NCI-H2171 (cell line): ENCODE measurements around the gene GALNT10.
"Not testable (repeated sequence)": the region's sequence is repeated elsewhere in the genome, so short reads cannot be mapped to it uniquely, and the experiment has no call there.

Experiments used
- DNase-seq: peaks from one replicate; lab custom pipeline; 2025; lab: John Stamatoyannopoulos, UW

GALNT10 gene

DNA sequence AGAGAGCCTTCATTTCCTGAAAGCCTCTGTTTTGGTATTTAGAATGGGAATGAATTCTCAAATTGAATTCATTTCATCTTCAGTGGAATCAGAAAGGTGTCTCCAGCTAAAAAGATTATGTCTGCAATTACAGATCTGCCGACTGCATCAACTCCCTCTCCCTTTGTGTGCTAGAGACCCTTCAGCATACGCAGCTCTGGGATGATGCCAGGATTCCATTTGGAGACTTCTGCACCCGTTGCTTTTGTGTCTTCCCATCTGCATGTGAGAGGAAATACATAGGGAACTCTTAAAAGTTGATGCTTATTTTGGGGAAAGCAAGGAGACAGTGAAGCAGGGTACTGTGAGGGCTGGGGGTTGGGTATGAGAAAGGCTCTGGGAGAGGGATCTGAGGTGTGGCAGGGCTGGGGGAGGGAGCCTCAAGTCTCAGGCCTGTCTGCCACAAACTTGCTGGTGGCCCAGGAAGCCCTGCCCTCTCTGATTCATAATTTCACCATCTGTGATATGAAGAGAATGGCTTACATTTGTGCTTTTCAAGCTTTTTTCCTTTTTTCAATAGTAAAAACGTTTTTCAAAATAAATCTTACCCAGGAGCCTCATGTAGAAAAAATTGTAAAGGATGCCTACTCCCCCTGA, 165.6 kb downstream of the GALNT10 start:
- no peak for DNase-seq

DNA sequence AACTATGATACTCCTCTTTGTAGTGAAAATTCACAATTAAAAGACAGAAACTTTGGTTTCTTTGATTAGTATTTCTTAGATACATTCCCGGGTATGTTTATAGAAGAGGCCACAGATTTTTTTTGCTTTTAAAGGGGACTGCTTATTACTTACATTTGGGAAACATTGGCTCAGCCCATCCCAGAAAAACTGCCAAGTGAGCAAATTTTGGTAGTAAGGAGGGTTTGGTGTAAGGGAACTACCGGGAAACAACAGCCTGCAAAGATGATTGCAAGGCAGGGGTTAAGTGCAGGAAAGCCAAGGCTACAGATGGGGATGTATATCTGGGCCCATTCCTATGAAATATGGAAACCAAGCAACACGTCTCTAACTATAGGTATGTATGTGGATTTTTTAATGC, 166.4 kb downstream of the GALNT10 start:
- DNase-seq = no peak

DNA sequence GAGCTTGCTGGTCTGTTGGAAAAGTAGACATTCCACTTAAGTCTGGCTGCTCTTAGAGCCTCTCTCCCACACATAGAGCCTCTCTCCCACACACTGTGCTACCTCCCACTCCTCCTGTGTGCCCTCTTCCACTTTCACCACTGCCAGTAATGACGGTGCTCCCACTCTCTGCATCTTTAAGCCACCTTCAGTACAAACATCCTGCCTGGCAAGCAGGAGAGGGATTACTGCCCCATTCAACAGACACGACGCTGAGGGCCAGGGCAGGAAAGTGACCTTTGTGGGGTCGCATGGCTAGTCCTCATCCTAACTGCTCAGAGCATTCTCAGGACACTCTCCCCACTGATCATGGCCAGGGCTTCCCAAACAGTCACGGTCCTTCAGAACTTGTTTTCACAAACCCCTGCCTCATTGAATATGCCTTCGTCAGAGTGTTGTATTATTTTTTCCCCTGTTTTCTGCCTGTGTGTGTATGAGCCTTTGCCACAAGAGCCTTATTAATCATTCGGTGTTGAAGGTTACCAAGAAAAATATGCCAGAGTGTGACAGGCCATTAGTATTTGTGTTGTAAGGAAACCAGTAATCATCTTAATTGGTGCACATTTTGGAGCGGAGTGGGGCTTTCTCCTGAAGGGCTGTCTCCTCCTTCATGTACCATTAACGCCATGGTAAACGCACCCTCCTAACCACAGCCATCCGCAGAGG, 168.1 kb downstream of the GALNT10 start:
- DNase-seq = no peak

DNA sequence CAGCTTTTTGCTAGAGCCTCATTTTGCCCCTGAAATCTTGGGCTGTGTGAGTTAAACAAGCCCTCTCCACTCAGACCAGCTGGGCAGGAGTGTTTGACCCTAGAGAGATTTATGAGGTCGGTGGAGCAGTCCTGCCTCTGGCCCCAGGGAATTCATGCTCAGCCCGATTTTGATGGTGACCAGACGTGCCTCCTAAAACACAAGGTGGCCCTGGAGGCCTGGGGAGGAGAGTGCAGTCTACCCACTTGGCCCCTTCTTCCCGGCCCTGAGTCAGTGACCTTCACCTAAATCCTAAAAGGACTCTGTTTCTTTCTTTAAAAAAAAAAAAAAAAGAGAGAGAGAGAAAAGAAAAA, 168.7 kb downstream of the GALNT10 start:
- DNase-seq = no peak

DNA sequence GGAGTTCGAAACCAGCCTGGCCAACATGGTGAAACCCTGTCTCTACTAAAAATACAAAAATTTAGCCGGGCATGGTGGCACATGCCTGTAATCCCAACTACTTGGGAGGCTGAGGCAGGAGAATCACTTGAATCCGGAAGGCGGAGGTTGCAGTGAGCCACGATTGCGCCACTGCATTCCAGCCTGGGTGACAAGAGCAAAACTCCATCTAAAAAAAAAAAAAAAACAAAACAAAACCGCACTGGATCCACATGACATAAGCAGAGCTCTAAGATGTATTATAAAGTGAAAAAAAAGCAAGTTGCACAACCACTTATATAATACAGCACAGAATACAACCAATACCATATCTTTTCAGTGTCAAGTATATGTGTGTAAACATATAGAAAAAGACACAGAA, 169.7 kb downstream of the GALNT10 start:
- DNase-seq = not testable (repeated sequence)

DNA sequence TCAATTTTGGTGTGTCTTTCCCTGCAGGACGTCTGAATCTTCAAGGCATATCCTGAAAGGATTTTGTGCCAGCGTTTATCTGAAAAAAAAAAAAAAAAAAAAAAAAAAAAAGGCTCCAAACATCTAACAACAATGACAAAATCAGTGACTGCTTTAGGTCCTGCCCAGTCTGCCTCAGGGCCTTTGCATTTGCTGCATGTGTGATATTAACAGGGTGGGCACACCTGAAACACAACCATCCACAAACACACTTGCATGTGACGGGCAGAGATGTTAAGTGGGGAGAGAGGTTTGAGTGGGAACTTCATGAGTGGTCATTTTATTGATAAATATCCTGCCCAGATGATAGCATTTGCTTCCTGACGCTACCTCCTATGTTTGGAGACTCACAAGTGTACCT, 172.9 kb downstream of the GALNT10 start:
- DNase-seq = no peak

DNA sequence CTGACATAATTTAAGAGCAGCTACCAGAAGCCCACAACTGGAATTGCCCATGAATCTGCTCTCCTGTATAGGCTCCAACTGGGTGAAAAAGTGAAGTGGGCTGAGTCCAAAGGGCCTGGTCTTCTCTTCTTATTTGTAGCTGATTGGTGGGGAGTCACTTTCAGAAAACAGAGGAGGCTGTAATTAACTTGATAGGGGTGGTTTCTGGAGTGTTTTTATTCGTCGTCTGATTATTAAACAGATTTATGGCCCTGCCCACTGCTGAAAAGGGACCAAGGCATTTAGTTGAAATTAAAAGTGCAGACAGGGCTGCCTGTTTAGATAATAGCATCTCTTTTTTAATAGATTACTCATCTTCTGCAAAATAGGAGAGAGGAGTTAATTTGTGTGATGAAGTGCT, 174.2 kb downstream of the GALNT10 start:
- no peak for DNase-seq

DNA sequence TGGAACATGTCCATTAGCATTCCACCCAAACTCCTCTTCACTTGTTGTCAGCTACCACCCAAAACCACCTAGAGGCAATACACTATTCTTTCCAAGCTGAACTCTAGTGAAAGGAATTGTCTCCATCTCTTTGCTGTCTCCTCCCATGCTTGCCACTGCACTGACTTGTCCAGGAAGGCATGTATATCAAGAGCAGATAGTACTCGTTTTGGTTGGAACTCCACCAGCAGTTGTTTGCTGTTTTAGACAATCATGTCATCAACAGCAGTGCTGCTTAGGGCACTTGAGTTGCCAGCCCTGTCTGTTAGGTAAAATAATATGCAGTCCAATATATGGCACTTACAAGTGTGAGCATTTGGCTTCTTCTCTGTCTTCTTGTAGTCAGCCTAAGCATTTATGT, 175.3 kb downstream of the GALNT10 start:
- no peak for DNase-seq

DNA sequence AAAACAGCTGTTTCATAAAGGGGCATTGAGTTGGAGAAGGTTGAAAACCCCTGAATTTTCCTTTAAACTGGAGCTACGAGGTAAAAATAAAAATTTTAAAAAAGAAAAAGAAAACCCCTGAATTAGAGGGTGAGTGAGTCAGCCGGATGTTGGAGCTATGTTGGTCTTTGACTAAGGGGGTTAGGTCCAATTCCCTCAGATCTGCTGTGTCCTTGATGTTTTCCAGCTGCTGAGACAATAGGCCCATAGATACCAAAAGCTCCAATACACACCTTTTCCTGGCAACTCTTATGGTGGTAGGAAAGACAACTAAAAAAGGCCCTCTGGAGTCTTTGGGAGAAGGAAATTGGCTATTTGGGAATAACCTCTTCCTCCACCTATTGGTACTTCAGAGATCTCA, 175.8 kb downstream of the GALNT10 start:
- DNase-seq = no peak

DNA sequence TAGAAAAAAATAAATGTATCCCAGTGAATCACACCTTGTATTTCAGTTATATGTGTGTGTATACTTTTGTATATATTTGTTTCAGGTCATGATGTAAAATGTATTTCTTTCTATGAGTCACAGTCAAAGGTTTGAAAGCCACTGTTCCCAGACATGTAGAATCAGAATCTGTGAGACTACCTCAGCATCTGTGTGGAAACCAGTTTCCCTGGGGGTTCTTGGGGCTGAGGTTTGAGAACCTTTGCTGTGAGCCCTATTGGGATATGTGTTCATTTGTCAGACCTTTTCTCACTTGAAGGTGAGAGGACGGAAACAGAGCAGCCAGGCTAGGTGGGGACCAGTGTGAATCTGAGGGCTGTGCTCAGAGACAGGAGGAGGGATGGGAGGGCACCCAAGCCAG, 176.6 kb downstream of the GALNT10 start:
- DNase-seq = no peak

DNA sequence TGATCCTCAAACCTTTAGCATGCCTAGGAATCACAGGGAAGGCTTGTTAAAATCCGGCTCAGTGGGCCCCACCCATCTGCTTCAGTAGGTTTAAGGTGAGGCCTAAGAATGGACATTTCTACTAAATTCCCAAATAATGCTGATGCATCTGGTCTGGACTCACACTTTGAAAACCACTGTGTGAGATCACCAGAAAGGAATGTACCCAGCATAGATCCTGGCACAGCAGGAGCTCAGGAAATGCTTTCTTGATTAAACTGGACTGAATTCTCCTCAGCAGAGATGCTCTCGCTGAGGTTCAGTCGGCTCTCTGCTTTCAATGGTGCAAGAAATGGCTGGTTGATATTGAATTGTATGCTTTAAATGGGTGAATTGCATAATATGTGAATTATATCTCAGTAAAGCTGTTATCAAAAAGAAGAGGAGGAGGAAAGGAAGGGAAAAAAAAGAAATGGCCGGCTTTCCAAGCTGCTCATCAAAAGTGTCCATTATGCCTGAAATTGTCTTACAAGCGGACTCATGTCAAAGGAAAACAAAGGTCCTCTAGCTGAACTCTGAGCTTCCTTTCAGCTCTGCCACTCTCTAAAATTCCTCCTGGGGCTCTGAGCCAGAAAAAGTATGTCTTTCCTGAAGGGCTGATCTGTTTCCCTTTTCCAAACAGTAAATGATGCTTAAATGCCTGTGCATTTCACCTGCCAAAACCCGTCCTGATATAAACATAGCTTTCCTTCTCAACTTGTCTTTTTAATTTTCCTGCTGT, 177.7 kb downstream of the GALNT10 start:
- no peak for DNase-seq

DNA sequence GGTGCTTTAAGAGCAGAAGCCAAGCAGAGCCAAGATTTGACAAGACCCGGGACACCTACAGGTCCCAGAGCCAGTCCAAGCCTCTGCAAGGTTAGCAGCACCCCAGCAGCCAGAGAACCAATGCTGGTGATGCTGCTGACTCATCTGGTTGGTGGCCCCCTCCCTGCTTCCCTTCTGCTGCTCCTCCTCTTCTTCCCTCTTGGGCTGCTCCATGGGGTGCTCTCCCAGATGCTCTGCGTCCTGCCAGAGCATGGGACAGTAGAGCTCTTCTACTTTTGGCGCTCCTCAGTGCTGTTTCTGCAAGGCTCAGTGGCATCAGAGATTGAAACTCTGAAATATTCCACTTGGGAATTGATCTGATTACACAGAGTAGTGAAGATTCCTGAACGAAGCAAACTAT, 179.1 kb downstream of the GALNT10 start:
- DNase-seq = no peak

DNA sequence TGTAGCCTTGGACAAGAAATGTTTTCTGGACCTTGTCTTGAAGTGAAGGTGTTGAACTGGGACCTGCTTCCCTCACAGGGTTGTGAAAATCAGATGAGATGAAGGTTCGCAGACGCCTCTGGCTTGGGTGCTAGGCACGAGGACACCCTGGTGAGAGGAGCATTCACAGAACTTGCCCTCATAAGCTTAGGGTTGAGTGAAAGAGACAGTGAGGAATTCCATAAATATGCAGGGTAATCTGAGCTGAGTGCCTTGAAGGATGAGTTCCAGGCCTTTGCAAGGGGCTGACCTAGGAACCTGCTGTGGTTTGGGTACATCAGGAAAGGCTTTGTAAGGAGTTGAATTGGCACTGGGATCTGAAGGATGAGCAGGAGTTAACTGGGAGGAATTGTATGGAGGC, 179.6 kb downstream of the GALNT10 start:
- no peak for DNase-seq

DNA sequence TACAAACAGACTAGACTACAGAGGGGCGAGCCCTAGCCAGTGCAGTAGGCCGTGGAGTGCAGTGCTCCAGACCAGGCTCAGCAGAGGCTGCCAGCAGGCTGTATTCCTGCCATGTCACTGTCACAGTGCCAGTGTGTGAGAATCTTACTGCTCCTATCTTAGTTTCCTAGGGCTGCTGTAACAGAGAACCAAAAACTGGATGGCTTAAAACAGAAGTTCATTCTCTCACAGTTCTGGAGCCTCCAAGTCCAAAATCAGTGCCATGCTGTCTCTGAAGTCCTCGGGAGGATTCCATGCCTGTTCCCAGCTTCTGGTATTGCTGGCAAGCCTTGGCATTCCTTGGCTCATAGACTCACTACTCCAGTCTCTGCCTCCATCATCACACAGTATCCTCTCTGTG, 180.3 kb downstream of the GALNT10 start:
- DNase-seq = no peak

DNA sequence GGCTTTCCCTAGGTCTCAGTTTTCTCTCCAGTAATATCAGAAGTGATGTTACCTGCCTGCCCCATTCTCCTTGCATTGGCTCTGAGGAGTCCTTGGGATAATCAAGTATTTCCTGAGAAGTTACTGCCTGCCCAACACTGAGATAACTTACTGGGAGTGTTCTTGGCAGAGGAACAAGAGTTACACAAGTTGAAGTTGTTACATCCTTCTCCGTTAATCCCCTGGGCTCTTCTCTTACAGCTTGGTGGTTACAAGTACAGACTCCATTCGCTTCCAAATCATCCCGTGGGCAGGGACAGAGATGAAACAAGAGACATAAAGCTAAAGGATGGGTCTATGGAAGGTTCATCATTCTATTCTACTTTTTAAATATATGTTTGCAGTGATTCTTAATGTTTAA, 181.2 kb downstream of the GALNT10 start:
- DNase-seq = no peak

DNA sequence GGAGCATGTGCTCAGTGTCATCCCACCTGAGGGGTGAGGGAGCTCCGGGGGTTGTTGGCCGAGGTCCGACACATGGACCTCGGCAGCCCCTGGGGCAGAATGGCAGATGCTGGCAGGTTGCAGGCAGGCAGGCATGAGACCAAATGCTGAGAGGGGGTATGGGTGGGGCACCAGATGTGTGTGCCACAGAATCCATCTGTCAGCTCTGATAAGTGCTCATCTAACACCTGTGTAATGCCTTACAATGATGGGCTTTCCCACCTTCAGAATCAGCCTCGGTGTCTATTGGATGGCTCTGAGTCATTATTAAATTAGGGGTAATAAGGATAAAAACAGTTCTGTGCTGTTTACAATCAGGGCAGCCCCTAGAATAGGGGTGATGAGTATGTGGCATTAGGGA, 182.1 kb downstream of the GALNT10 start:
- DNase-seq = peak; percentile 57

DNA sequence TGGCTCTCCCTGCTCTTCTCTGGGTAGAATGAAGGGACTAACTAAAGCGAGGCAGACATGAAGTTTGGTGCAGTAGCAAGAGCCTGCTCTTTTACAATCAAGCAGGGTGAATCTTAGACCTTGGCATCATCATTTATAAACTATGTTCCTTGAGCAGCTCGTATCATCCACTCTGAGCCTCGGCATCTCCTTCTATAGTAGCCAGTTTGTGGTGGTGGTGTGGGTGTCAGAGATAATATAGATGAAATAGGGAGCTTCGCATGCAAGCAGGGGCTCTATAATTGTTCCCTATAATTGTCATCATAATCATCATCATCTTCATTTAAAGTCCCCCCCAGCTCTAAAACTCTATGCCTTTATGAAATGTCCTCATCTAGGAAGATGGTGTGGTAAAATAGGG, 182.8 kb downstream of the GALNT10 start:
- DNase-seq = no peak

DNA sequence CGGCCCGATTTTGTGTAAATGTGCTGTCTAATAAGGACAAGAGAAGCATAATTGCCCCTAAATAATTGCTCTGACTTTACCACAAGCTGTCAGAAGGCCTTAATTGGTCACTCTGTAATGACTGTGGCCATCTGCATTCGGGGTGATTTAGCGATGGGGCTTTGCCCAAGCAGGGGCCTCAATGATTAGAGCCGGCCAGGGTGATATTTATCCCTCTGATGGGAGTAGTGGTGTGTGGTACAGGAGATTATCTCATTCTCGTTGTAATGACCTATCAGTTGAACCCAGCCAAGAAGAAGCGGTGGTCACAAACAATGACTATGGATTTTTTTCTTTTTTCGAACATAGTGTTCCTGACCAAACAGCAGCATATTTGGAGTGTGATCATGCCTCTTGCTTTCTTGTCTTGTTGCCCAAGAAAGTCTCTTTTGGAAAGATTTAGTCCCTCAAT, 183.2 kb downstream of the GALNT10 start:
- no peak for DNase-seq

DNA sequence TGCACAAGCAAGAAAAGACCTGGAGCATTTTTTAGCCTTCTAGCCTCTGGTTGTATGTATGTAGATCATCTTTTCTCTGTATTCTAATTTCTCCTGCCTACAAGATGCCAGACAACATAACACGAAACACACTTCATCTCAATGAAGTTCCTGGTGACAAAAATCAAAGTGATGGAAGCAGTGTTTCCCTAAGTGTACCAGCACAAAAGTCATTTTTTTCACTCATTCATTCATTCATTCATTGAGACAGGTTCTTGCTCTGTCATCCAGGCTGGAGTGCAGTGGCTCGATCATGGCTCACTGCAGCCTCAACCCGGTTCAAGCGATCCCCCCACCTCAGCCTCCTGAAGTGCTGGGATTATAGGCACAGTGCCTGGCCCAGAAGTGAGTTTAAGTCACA, 183.7 kb downstream of the GALNT10 start:
- no peak for DNase-seq

DNA sequence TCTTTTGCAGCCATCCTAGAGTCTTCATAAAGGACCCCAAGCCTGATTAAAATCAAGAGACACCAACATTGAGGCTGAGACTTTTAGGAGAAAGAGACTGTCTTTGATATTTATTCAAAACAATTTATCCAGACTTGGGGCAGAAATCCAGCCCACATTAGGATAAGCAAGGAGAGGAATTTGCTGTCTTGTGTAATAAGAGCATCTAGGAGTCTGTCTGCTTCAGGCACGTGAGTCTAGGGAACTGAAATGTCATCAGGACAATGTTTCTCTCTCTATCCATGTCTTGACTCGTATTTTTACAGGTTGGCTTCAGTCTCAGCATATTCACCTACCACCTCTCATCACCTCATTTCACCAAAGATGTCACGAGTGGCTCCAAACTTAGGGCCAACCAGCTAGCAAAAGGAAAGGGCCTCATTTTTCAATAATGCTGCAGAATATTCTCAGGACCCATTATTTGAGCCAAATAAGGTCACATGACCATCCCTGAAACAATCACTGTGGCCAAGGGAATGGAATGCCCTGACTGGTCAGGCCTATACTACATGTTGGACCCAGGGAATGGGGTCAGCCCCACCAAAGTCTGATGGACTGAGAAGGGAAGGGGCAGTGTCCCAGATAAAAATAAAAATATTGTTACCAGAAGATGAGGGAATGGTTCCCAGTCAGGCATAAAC, 184.9 kb downstream of the GALNT10 start:
- no peak for DNase-seq

DNA sequence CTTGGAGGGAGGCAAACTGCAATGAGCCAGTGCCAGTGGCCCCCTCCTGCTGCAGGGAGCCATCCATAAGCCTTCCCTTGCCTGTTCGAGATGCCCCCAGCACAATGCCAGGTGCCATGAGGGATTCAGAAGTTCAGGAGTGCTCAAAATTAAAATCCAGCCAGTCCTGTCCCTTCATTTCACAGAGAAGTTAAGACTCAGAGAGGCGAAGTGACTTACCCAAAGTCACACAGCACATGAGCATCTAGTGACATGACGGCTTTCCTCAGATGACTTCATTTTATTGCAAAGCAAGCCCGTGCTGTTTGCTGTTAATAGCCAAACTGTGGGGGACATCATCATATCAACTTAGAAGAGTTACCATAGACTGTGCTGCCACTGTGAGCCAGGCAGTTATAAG, 185.9 kb downstream of the GALNT10 start:
- DNase-seq = no peak

DNA sequence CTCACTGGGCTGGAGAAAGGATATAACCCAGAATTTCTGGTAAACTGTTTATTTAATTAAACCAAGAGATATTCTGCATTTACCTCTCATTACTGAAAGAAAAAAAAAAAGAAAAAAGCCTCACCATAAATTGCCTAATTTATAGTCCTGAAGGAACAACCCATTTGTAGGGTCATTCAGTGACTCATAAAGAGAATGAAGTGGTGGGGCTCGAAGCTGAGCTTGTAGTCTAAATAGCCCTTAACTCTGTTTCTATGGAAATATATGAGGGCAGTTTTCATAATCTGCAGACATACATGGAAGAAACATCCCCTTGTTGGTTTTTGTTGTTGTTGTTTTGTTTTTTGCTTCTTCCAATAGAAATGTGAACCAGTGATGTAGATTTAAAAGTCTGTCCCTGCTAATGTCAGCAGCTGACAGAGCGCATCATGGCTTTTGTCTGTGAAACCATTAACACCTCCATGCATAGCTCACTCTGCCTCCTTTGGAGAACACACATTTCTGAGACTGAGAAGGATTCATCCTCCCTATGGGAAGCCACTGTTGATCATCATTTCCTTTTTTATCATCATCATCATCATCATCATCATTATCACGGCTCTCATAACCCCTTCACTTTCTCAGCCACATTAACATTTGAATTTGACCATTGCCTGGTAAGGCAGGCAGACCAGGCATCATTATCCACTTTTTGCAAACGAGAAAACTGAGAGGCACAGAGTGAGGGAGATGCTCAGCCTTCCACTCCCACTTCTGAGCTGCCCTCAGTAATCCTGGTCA, 187.4 kb downstream of the GALNT10 start:
- no peak for DNase-seq
